K562 (cell line): Measurements from ENCODE around the gene TNNT1. TPM values are rescaled to one million over a fixed set of nuclear protein-coding genes. Genes with fewer than 3 reads are reported as not detected.
A peak's percentile ranks its signal among the peaks of the same experiment; 100 is the strongest.

Source experiments
- ARHGAP35 ChIP-seq: fragments of 450-650 bp; IDR thresholded peaks from 2 replicates; pipeline ENCODE4 v1.6.1; 2018; ENCODE audit not compliant: partially characterized antibody
- CBX5 ChIP-seq: IDR thresholded peaks from 2 replicates; pipeline ENCODE4 v1.6.1; 2014; ENCODE audit warnings: low read depth, borderline replicate concordance
- CHD7 ChIP-seq: fragments of 200-600 bp; sonication (generic); IDR thresholded peaks from one replicate; pipeline ENCODE4 v1.6.1; 2012; ENCODE audit warnings: mild to moderate bottlenecking, low read depth, low read length, inconsistent platforms
- DDX20 ChIP-seq: fragments of 450-650 bp; IDR thresholded peaks from 2 replicates; pipeline ENCODE4 v1.6.1; 2016; ENCODE audit warnings: missing genetic modification characterization, low read depth, mild to moderate bottlenecking, missing compliant biosample characterization, moderate library complexity
- E2F8 ChIP-seq: fragments of 450-650 bp; IDR thresholded peaks from 2 replicates; pipeline ENCODE4 v1.7.1; 2018; ENCODE audit warnings: mild to moderate bottlenecking, low read depth; ENCODE audit not compliant: partially characterized antibody
- EP400 ChIP-seq: fragments of 450-650 bp; IDR thresholded peaks from 2 replicates; pipeline ENCODE4 v1.6.1; 2017; ENCODE audit warnings: antibody characterized with exemption, mild to moderate bottlenecking, moderate library complexity
- FOXJ3 ChIP-seq: sonication (generic); formaldehyde crosslinking; IDR thresholded peaks from 2 replicates; pipeline ENCODE4 v1.4.0; 2020; ENCODE audit warnings: mild to moderate bottlenecking, missing genetic modification reagents
- HDAC1 ChIP-seq, 2 experiments: fragments of 450-650 bp; IDR thresholded peaks; 2 replicates each; pipeline ENCODE4 v1.6.1; 2016 to 2017; ENCODE audit warnings: inconsistent platforms in 1 of 2, mild to moderate bottlenecking in 1 of 2, moderate library complexity in 1 of 2
- HMG20B ChIP-seq: fragments of 250-450 bp; sonication (Bioruptor Pico); IDR thresholded peaks from 2 replicates; pipeline ENCODE4 v1.5.0; 2021; ENCODE audit warnings: mild to moderate bottlenecking
- NFATC3 ChIP-seq: fragments of 450-650 bp; IDR thresholded peaks from 2 replicates; pipeline ENCODE4 v1.6.1; 2017; ENCODE audit warnings: mild to moderate bottlenecking
- NONO ChIP-seq, 2 experiments: fragments of 200-400 bp in 1 of 2; fragments of 450-650 bp in 1 of 2; formaldehyde crosslinking in 1 of 2; IDR thresholded peaks; 2 replicates each; pipeline ENCODE4 v1.6.1; 2017; ENCODE audit warnings: low read depth in 2 of 2, mild to moderate bottlenecking in 2 of 2, moderate library complexity in 2 of 2, low read length in 1 of 2
- SREBF2 ChIP-seq: sonication (generic); formaldehyde crosslinking; IDR thresholded peaks from 2 replicates; pipeline ENCODE4 v1.4.0; 2020; ENCODE audit warnings: mild to moderate bottlenecking, missing genetic modification reagents
- ZNF121 ChIP-seq: sonication (generic); formaldehyde crosslinking; conservative IDR thresholded peaks from 2 replicates; pipeline ENCODE4 v1.8.0; 2022; ENCODE audit warnings: missing genetic modification reagents
- ZNF431 ChIP-seq: sonication (generic); formaldehyde crosslinking; IDR thresholded peaks from 2 replicates; pipeline ENCODE4 v1.8.0; 2022; ENCODE audit warnings: mild to moderate bottlenecking, missing genetic modification reagents
- ZNF551 ChIP-seq: fragments of 250-450 bp; sonication (Bioruptor Pico); IDR thresholded peaks from 2 replicates; pipeline ENCODE4 v1.5.0; 2021; ENCODE audit warnings: mild to moderate bottlenecking, moderate library complexity
- polyA plus RNA-seq, 8 experiments: library from polyadenylated mRNA; depleted of rRNA in 4 of 8; stranded (reverse) in 5 of 8; unstranded in 3 of 8; fragments of >200 nt; fragmentation: Nextera tagmentation in 2 of 8; fragmentation: Illumina TruSeq in 1 of 8; extraction: Ambion mirVana in 2 of 8; extraction: Trizol in 1 of 8; gene quantifications; 2 replicates each; pipeline versions ENCODE4 v1.2.1 to v1.2.3, GENCODE V29; 2011 to 2014; ENCODE audit warnings: inconsistent platforms in 1 of 8, missing spikeins in 1 of 8
- total RNA-seq, 7 experiments: library from RNA; depleted of rRNA in 6 of 7; stranded (reverse); fragments of >200 nt in 6 of 7; fragmentation: Illumina TruSeq in 2 of 7; extraction: Trizol in 2 of 7; gene quantifications; 2 replicates each; pipeline versions ENCODE4 v1.2.1 to v1.2.3, GENCODE V29; 2011 to 2021; ENCODE audit warnings: low replicate concordance in 1 of 7

The TNNT1 gene
- total and polyA plus RNA-seq, 9 of the 15 experiments (the other 6 are each of a cell fraction or from before 2014, with no cell fraction given) = 31.8 to 390 (median 227) TPM

GRCh38 chr19:55152017-55152416 is 3.0 kb upstream of the TNNT1 start (continued):
- TF ChIP-seq CHD7 (no peak), CBX5 (no peak), ZNF121 (no peak), ZNF431 (no peak), E2F8 (peak; percentile 96), HDAC1 (IDR thresholded peaks at IDR 0.05) (peak in 1 of 2 experiments; percentile 55; a peak in 1 of 4 replicates), ZNF551 (no peak), HMG20B (CRISPR knock-in tag) (no peak), SREBF2 (CRISPR knock-in tag) (no peak), NFATC3 (no peak), EP400 (peak; percentile 71; the same call in 1 of the 2 replicates), ARHGAP35 (peak; percentile 9), DDX20 (tag) (no peak), FOXJ3 (CRISPR knock-in tag) (no peak), NONO (IDR thresholded peaks at IDR 0.05; ENCODE audit: low read depth in 2 of 2, low read length in 1 of 2) (no peak)
